H1 (cell line): ENCODE measurements around the gene C1GALT1C1L. TPM values are rescaled to one million over a fixed set of nuclear protein-coding genes. Genes with fewer than 3 reads are reported as not detected.

Source experiments
- CTCF ChIA-PET: fragments of 300-600 bp; sonication (Branson Sonifier 250); formaldehyde crosslinking; loops from one replicate; lab custom pipeline; 2021; ENCODE audit not compliant: partially characterized antibody; lab: Charles Lee
- POLR2A ChIA-PET: fragments of 300-600 bp; sonication (Branson Sonifier 250); formaldehyde crosslinking; loops from one replicate; lab custom pipeline; 2021; ENCODE audit warnings: inconsistent platforms; ENCODE audit not compliant: partially characterized antibody; lab: Charles Lee
- DNase-seq, 2 experiments: peaks; one replicate each; pipeline versions ENCODE4 v3.0.0 to v3.0.0-alpha.2; 2010 to 2022; ENCODE audit warnings: low spot score in 2 of 2, low read depth in 1 of 2, mixed read lengths in 1 of 2
- FAIRE-seq: peaks from 2 replicates; lab custom pipeline; 2011; peaks lifted over from hg19 to GRCh38; lab: Jason Lieb, UNC
- H2AFZ ChIP-seq: 2 replicates; pipeline ENCODE4 v1.8.1; 2012; ENCODE audit warnings: low read length, inconsistent platforms
- H2AK5ac ChIP-seq: 2 replicates; pipeline ENCODE4 v1.6.1; 2013; ENCODE audit warnings: low read depth, low read length
- H2BK120ac ChIP-seq: replicated peaks from 2 replicates; pipeline ENCODE3; 2013; ENCODE audit warnings: low read depth, low read length, inconsistent platforms
- H2BK12ac ChIP-seq: 2 replicates; pipeline ENCODE4 v1.6.1; 2013; ENCODE audit warnings: low read depth, low read length
- H2BK15ac ChIP-seq: 2 replicates; pipeline ENCODE4 v1.6.1; 2013; ENCODE audit warnings: low read length
- H2BK20ac ChIP-seq: 2 replicates; pipeline ENCODE4 v1.6.1; 2013; ENCODE audit warnings: low read length
- H2BK5ac ChIP-seq: 2 replicates; pipeline ENCODE4 v1.6.1; 2013; ENCODE audit warnings: low read depth, low read length
- H3K14ac ChIP-seq: 2 replicates; pipeline ENCODE4 v1.6.1; 2013; ENCODE audit warnings: inconsistent platforms; ENCODE audit not compliant: insufficient read length
- H3K18ac ChIP-seq: 2 replicates; pipeline ENCODE4 v1.6.1; 2013; ENCODE audit warnings: low read length; ENCODE audit errors: extremely low read depth
- H3K23ac ChIP-seq: 2 replicates; pipeline ENCODE4 v1.6.1; 2013; ENCODE audit warnings: inconsistent platforms; ENCODE audit not compliant: insufficient read length
- H3K23me2 ChIP-seq: 2 replicates; pipeline ENCODE4 v1.6.1; 2013; ENCODE audit warnings: low read depth, low read length
- H3K27ac ChIP-seq: 2 replicates; pipeline ENCODE4 v1.6.1; 2011; ENCODE audit warnings: low read depth, low read length, inconsistent platforms
- H3K27me3 ChIP-seq, 4 experiments: replicated peaks in 1 of 4; 1 replicate in 1 of 4; 2 replicates in 3 of 4; pipeline versions ENCODE4 v1.6.1 to v1.8.1; 2011 to 2013; ENCODE audit warnings: low read length in 3 of 4, mild to moderate bottlenecking in 3 of 4, inconsistent platforms in 2 of 4, mixed read lengths in 2 of 4, moderate library complexity in 1 of 4; ENCODE audit not compliant: control insufficient read depth in 3 of 4, insufficient read depth in 3 of 4; ENCODE audit errors: extremely low read depth in 1 of 4
- H3K36me3 ChIP-seq, 4 experiments: 2 replicates each; pipeline versions ENCODE4 v1.6.1 to v1.8.1; 2011 to 2013; ENCODE audit warnings: mild to moderate bottlenecking in 4 of 4, low read length in 3 of 4, moderate library complexity in 2 of 4, control low read depth in 1 of 4, inconsistent platforms in 1 of 4; ENCODE audit not compliant: insufficient read depth in 4 of 4, control insufficient read depth in 2 of 4
- H3K4ac ChIP-seq: replicated peaks from 2 replicates; pipeline ENCODE3; 2013; ENCODE audit warnings: low read length, low read depth, mixed read lengths, inconsistent platforms; ENCODE audit not compliant: insufficient read length
- H3K4me1 ChIP-seq, 4 experiments: replicated peaks in 1 of 4; 1 replicate in 1 of 4; 2 replicates in 3 of 4; pipeline versions ENCODE4 v1.6.1 to v1.8.1; 2011 to 2013; ENCODE audit warnings: low read length in 3 of 4, inconsistent platforms in 2 of 4, mixed read lengths in 1 of 4; ENCODE audit not compliant: insufficient read depth in 4 of 4, control insufficient read depth in 3 of 4
- H3K4me2 ChIP-seq, 2 experiments: 2 replicates each; pipeline versions ENCODE4 v1.6.1 to v1.8.1; 2011 to 2013; ENCODE audit warnings: low read depth in 2 of 2, low read length in 2 of 2, control low read depth in 1 of 2, inconsistent platforms in 1 of 2, mild to moderate bottlenecking in 1 of 2; ENCODE audit not compliant: insufficient read depth in 1 of 2
- H3K4me3 ChIP-seq, 4 experiments: fragments of 200-600, 300-600 bp in 1 of 4; sonication (generic), shearing (Covaris generic), sonication (Bioruptor Twin) in 1 of 4; 2 replicates each; pipeline versions ENCODE4 v1.5.1 to v1.8.1; 2011 to 2016; ENCODE audit warnings: low read length in 4 of 4, low read depth in 3 of 4, control low read depth in 2 of 4, inconsistent platforms in 2 of 4, mild to moderate bottlenecking in 2 of 4, mixed read lengths in 1 of 4, moderate library complexity in 1 of 4; ENCODE audit not compliant: insufficient read depth in 2 of 4; ENCODE audit errors: extremely low read depth in 1 of 4
- H3K56ac ChIP-seq: replicated peaks from 2 replicates; pipeline ENCODE3; 2013; ENCODE audit warnings: low read depth, mild to moderate bottlenecking, mixed read lengths, low read length, inconsistent platforms; ENCODE audit not compliant: insufficient read length
- H3K79me1 ChIP-seq: 2 replicates; pipeline ENCODE4 v1.6.1; 2013; ENCODE audit warnings: low read depth, low read length, control low read depth
- H3K79me2 ChIP-seq, 2 experiments: 2 replicates each; pipeline versions ENCODE4 v1.6.1 to v1.8.1; 2012 to 2013; ENCODE audit warnings: low read length in 2 of 2, mild to moderate bottlenecking in 2 of 2, inconsistent platforms in 1 of 2; ENCODE audit not compliant: insufficient read depth in 2 of 2, control insufficient read depth in 1 of 2
- H3K9ac ChIP-seq, 4 experiments: replicated peaks in 1 of 4; 1 replicate in 1 of 4; 2 replicates in 3 of 4; pipeline versions ENCODE4 v1.6.1 to v1.8.1; 2011 to 2013; ENCODE audit warnings: low read depth in 3 of 4, low read length in 3 of 4, control low read depth in 2 of 4, mild to moderate bottlenecking in 2 of 4, moderate library complexity in 2 of 4, inconsistent platforms in 1 of 4; ENCODE audit errors: extremely low read depth in 1 of 4
- H3K9me3 ChIP-seq, 2 experiments: 2 replicates each; pipeline versions ENCODE4 v1.6.1 to v1.8.1; 2012 to 2013; ENCODE audit warnings: mild to moderate bottlenecking in 2 of 2, moderate library complexity in 2 of 2, control low read depth in 1 of 2, inconsistent platforms in 1 of 2, low read depth in 1 of 2, low read length in 1 of 2, mixed read lengths in 1 of 2; ENCODE audit not compliant: insufficient read depth in 2 of 2
- H4K20me1 ChIP-seq, 2 experiments: replicated peaks in 1 of 2; 2 replicates each; pipeline versions ENCODE3 to v1.8.1; 2011 to 2013; ENCODE audit warnings: inconsistent platforms in 2 of 2, low read length in 2 of 2, mild to moderate bottlenecking in 1 of 2; ENCODE audit not compliant: insufficient read depth in 2 of 2, control insufficient read depth in 1 of 2
- H4K5ac ChIP-seq: 2 replicates; pipeline ENCODE4 v1.6.1; 2013; ENCODE audit warnings: low read length, low read depth, mixed read lengths, inconsistent platforms; ENCODE audit not compliant: insufficient read length
- H4K8ac ChIP-seq: 2 replicates; pipeline ENCODE4 v1.8.0; 2013; ENCODE audit warnings: mild to moderate bottlenecking, moderate library complexity, low read length, inconsistent platforms; ENCODE audit not compliant: insufficient read depth; ENCODE audit errors: extremely low read depth
- H4K91ac ChIP-seq: replicated peaks from 2 replicates; pipeline ENCODE3; 2013; ENCODE audit warnings: low read length, mixed read lengths, inconsistent platforms; ENCODE audit not compliant: insufficient read length
- BACH1 ChIP-seq: IDR thresholded peaks from 2 replicates; pipeline ENCODE4 v1.6.1; 2012; ENCODE audit warnings: low read length, improper control_type of control experiment
- BCL11A ChIP-seq, 2 experiments: IDR thresholded peaks; one replicate each; pipeline ENCODE4 v1.6.1; 2011; ENCODE audit warnings: low read depth in 2 of 2, low read length in 2 of 2, mild to moderate bottlenecking in 2 of 2
- CBX8 ChIP-seq: fragments of 300-800, 300-1000 bp; sonication (generic); IDR thresholded peaks from 2 replicates; pipeline ENCODE4 v1.7.1; 2016; ENCODE audit warnings: low read depth, low read length, borderline replicate concordance
- EP300 ChIP-seq, 2 experiments: IDR thresholded peaks; 1 replicate in 1 of 2; 2 replicates in 1 of 2; pipeline ENCODE4 v1.6.1; 2011 to 2012; ENCODE audit warnings: low read depth in 2 of 2, low read length in 2 of 2, mild to moderate bottlenecking in 2 of 2, borderline replicate concordance in 1 of 2, inconsistent platforms in 1 of 2, moderate library complexity in 1 of 2
- GABPA ChIP-seq: IDR thresholded peaks from 2 replicates; pipeline ENCODE4 v1.6.1; 2011; ENCODE audit warnings: mild to moderate bottlenecking, low read length, moderate library complexity, borderline replicate concordance; ENCODE audit not compliant: insufficient read depth
- MAFK ChIP-seq: IDR thresholded peaks from 2 replicates; pipeline ENCODE4 v1.6.1; 2012; ENCODE audit warnings: low read depth, mild to moderate bottlenecking, improper control_type of control experiment, low read length
- PHF8 ChIP-seq: fragments of 200-600 bp; sonication (generic); conservative IDR thresholded peaks from 2 replicates; pipeline ENCODE4 v1.7.1; 2012; ENCODE audit warnings: low read depth, mild to moderate bottlenecking, inconsistent platforms, low read length, moderate library complexity
- POLR2A ChIP-seq, 2 experiments: IDR thresholded peaks; 1 replicate in 1 of 2; 2 replicates in 1 of 2; pipeline ENCODE4 v1.6.1; 2011; ENCODE audit warnings: low read depth in 2 of 2, low read length in 2 of 2, mild to moderate bottlenecking in 2 of 2; ENCODE audit errors: control extremely low read depth in 1 of 2
- RFX5 ChIP-seq: IDR thresholded peaks from 2 replicates; pipeline ENCODE4 v1.6.1; 2011; ENCODE audit warnings: low read depth, low read length, improper control_type of control experiment, borderline replicate concordance
- RXRA ChIP-seq: IDR thresholded peaks from 2 replicates; pipeline ENCODE4 v1.6.1; 2011; ENCODE audit warnings: low read depth, mild to moderate bottlenecking, low read length, moderate library complexity; ENCODE audit not compliant: insufficient read depth
- SAP30 ChIP-seq: fragments of 300-600 bp; sonication (generic); IDR thresholded peaks from 2 replicates; pipeline ENCODE4 v1.7.1; 2012; ENCODE audit warnings: low read length, moderate library complexity, mild to moderate bottlenecking, inconsistent platforms; ENCODE audit not compliant: insufficient read depth, insufficient replicate concordance
- SIRT6 ChIP-seq: IDR thresholded peaks from one replicate; pipeline ENCODE4 v1.7.1; 2012; ENCODE audit warnings: low read length, inconsistent platforms
- SP4 ChIP-seq: IDR thresholded peaks from 2 replicates; pipeline ENCODE4 v1.6.1; 2012; ENCODE audit warnings: low read length, inconsistent platforms
- TBP ChIP-seq: IDR thresholded peaks from 2 replicates; pipeline ENCODE4 v1.6.1; 2011; ENCODE audit warnings: low read depth, low read length, improper control_type of control experiment
- polyA plus RNA-seq, 7 experiments: library from polyadenylated mRNA; depleted of rRNA in 3 of 7; stranded (reverse) in 5 of 7; unstranded in 2 of 7; fragments of >200 nt in 5 of 7; fragments of 200-250 nt in 2 of 7; gene quantifications; 1 replicate in 5 of 7; 2 replicates in 1 of 7; 4 replicates in 1 of 7; pipeline versions ENCODE4 v1.2.1 to v1.2.3, GENCODE V29; 2011 to 2013; ENCODE audit warnings: missing spikeins in 2 of 7, mixed read lengths in 2 of 7
- total RNA-seq: library from RNA; stranded (reverse); fragmentation: NEBNext Ultra II Directional; extraction: Animal tissue kit (Norgen Biotek cat#: 25700); gene quantifications from 2 replicates; pipeline ENCODE4 v1.2.1, GENCODE V29; 2021

The C1GALT1C1L gene
- total and polyA plus RNA-seq, 2 of the 8 experiments (the other 6 are each of a cell fraction or from before 2014, with no cell fraction given): 0.12 TPM; not detected in 1

- Histone ChIP-seq H4K20me1 (no peaks in the 10 kb centered on the region), H3K23me2 (no peaks in the 10 kb centered on the region), H3K4me2 (no peak overlapping the region), H3K56ac (no peak overlapping the region), H3K9ac (no peak overlapping the region), H2BK15ac (no peak overlapping the region), H3K79me1 (no peaks in the 10 kb centered on the region), H3K36me3 (no peaks in the 10 kb centered on the region), H4K91ac (no peak overlapping the region), H3K27ac (no peak overlapping the region), H3K4me3 (no peak overlapping the region), H2BK12ac (no peak overlapping the region), H3K9me3 (no peaks in the 10 kb centered on the region), H3K4me1 (no peaks in the 10 kb centered on the region), H2BK5ac (no peak overlapping the region), H2AK5ac (no peak overlapping the region), H3K27me3 (no peaks in the 10 kb centered on the region), H2BK120ac (no peak overlapping the region), H3K23ac (no peak overlapping the region), H2AFZ (no peak overlapping the region), H3K4ac (no peak overlapping the region), H3K14ac (no peak overlapping the region), H4K8ac (no peak overlapping the region), H2BK20ac (no peak overlapping the region), H3K79me2 (no peaks in the 10 kb centered on the region), H3K18ac (no peak overlapping the region), H4K5ac (no peak overlapping the region)
- ChIA-PET CTCF (interaction anchor here (0.5 to 1.5 kb wide), 3 partner anchors 8 to 15 kb away, joined by 3 to 4 read pairs (median 3); no protein-coding TSS in a partner anchor), POLR2A (no interaction called here)
- no peak for DNase-seq
- FAIRE-seq: no peak
- no peak for TF ChIP-seq SP4
- TF ChIP-seq GABPA: no peak
- TF ChIP-seq SIRT6: no peak
- TF ChIP-seq CBX8: no peak
- no peak for TF ChIP-seq RXRA
- TF ChIP-seq RFX5: no peak
- TF ChIP-seq MAFK: no peak
- TF ChIP-seq PHF8: no peak
- TF ChIP-seq EP300 (IDR thresholded peaks at IDR 0.05; ENCODE audit: borderline replicate concordance in 1 of 2, low read depth in 2 of 2, low read length in 2 of 2): no peak
- TF ChIP-seq BCL11A (IDR thresholded peaks at IDR 0.05; ENCODE audit: low read depth in 2 of 2, low read length in 2 of 2): no peak
- TF ChIP-seq TBP: no peak
- TF ChIP-seq POLR2A (IDR thresholded peaks at IDR 0.05; ENCODE audit: control extremely low read depth in 1 of 2, low read depth in 2 of 2, low read length in 2 of 2): no peak
- TF ChIP-seq BACH1: no peak
- no peak for TF ChIP-seq SAP30
Measured at GRCh38 chr2:43701111-43701510, 24.9 kb upstream of the C1GALT1C1L start.
